ENCODE measurements around the gene RHOT1. TPM values are rescaled to one million over a fixed set of nuclear protein-coding genes. Genes with fewer than 3 reads are reported as not detected.

Gene RHOT1
- total RNA-seq, 1 donor from 2014 or later: 76.4 TPM

DNA sequence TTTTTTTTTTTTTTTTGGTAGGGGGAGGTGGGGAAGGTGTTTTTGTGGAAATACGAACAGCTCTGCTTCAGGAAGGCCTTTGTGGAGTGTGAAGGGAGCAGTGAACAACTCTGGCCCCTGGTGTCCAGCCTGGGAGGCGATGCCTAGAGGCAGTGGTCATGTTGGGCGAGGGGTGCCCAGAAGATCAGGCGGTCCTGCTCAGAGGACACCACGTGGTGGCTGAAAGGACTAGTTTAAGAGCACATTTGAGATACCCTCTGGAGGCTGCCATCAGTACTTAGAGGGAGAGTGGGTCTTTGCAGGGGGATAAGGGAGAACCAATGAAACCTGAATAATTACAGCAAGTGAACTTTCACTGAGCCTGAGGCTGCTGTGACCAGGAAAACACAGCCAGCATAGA is 40.1 kb upstream of the RHOT1 start:
- Histone ChIP-seq H3K9me3 (ENCODE audit: low read depth) (no peaks in the 10 kb centered on the region), H3K4me3 (no peak overlapping the region), H3K79me2 (ENCODE audit: low read depth) (no peaks in the 10 kb centered on the region), H3K27ac (no peak overlapping the region), H3F3A (ENCODE audit: low read depth) (peaks cover 6% of the 10 kb centered on the region), H3K4me2 (no peak overlapping the region), H3K36me3 (no peaks in the 10 kb centered on the region), H3K4me1 (peaks cover 17% of the 10 kb centered on the region), H2AFZ (replicated peaks) (no peak overlapping the region), H3K9ac (no peak overlapping the region), H4K20me1 (ENCODE audit: low read depth) (no peaks in the 10 kb centered on the region), H3K27me3 (no peaks in the 10 kb centered on the region)
- Mint-ChIP-seq H3K27ac (peak overlapping the region; percentile 82), H3K4me3 (peak overlapping the region; percentile 21), H3K36me3 (no peaks in the 10 kb centered on the region), H3K27me3 (ENCODE audit: insufficient read depth, low read depth) (no peaks in the 10 kb centered on the region), H3K4me1 (peaks cover 28% of the 10 kb centered on the region), H3K9me3 (no peaks in the 10 kb centered on the region)
- no peak for TF ChIP-seq EZH2 (IDR thresholded peaks at IDR 0.05)
- no peak for TF ChIP-seq EZH2phosphoT487 (IDR thresholded peaks at IDR 0.05)
- no peak for TF ChIP-seq CTCF (IDR thresholded peaks at IDR 0.05)
- no peak for DNase-seq (ENCODE audit: low spot score)

DNA sequence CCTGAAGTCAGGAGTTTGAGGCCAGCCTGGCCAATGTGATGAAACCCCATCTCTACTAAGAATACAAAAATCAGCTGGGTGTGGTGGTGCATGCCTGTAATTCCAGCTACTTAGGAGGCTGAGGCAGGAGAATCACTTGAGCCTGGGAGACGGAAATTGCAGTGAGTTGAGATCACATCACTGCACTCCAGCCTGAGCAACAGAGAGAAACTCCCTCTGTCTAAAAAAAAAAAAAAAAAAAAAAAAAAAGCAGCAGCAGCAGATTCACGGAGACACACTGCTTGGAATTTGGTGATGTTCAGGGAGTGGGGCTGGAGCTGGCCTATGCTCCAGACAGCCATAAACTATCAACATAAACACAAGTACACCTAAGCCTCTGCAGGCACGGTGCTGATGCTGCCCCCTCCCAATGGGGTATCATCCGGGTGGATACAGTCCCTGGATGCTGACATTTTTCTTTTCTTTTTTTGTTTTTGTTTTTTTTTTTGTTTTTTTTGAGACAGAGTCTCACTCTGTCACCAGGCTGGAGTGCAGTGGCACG is 39.6 kb upstream of the RHOT1 start:
- Mint-ChIP-seq H3K27ac (no peak overlapping the region), H3K9me3 (no peaks in the 10 kb centered on the region), H3K4me1 (peaks cover 28% of the 10 kb centered on the region), H3K36me3 (no peaks in the 10 kb centered on the region), H3K27me3 (ENCODE audit: insufficient read depth, low read depth) (no peaks in the 10 kb centered on the region), H3K4me3 (no peak overlapping the region)
- H3K4me2 ChIP-seq: no peak overlapping the region
- H2AFZ ChIP-seq (replicated peaks): no peak overlapping the region
- H3K9ac ChIP-seq: no peak overlapping the region
- no peak overlapping the region for H3K27ac ChIP-seq
- H4K20me1 ChIP-seq (ENCODE audit: low read depth): no peaks in the 10 kb centered on the region
- no peaks in the 10 kb centered on the region for H3K36me3 ChIP-seq
- H3K4me1 ChIP-seq: peaks cover 17% of the 10 kb centered on the region
- H3K9me3 ChIP-seq (ENCODE audit: low read depth): no peaks in the 10 kb centered on the region
- H3K79me2 ChIP-seq (ENCODE audit: low read depth): no peaks in the 10 kb centered on the region
- H3K4me3 ChIP-seq: no peak overlapping the region
- TF ChIP-seq EZH2phosphoT487 (IDR thresholded peaks at IDR 0.05) (no peak), CTCF (IDR thresholded peaks at IDR 0.05) (no peak), EZH2 (IDR thresholded peaks at IDR 0.05) (no peak)
- DNase-seq (ENCODE audit: low spot score): no peak
- H3F3A ChIP-seq (ENCODE audit: low read depth): peaks cover 6% of the 10 kb centered on the region
- H3K27me3 ChIP-seq: no peaks in the 10 kb centered on the region

- no peaks in the 10 kb centered on the region for H3K36me3 ChIP-seq
- no peak overlapping the region for H3K9ac ChIP-seq
- H3K27ac Mint-ChIP-seq: no peak overlapping the region
- H3K4me1 Mint-ChIP-seq: peaks cover 29% of the 10 kb centered on the region
- no peaks in the 10 kb centered on the region for H3K79me2 ChIP-seq (ENCODE audit: low read depth)
- peak; percentile 41 for DNase-seq (ENCODE audit: low spot score)
- no peak overlapping the region for H3K4me3 Mint-ChIP-seq
- no peak overlapping the region for H2AFZ ChIP-seq (replicated peaks)
- peaks cover 6% of the 10 kb centered on the region for H3F3A ChIP-seq (ENCODE audit: low read depth)
- H3K4me1 ChIP-seq: peaks cover 17% of the 10 kb centered on the region
- TF ChIP-seq EZH2phosphoT487 (IDR thresholded peaks at IDR 0.05): no peak
- no peak for TF ChIP-seq CTCF (IDR thresholded peaks at IDR 0.05)
- no peak for TF ChIP-seq EZH2 (IDR thresholded peaks at IDR 0.05)
- H3K27ac ChIP-seq: no peak overlapping the region
- H3K4me3 ChIP-seq: no peak overlapping the region
- no peaks in the 10 kb centered on the region for H3K27me3 Mint-ChIP-seq (ENCODE audit: insufficient read depth, low read depth)
- H3K27me3 ChIP-seq: no peaks in the 10 kb centered on the region
- H4K20me1 ChIP-seq (ENCODE audit: low read depth): no peaks in the 10 kb centered on the region
- no peaks in the 10 kb centered on the region for H3K36me3 Mint-ChIP-seq
- no peaks in the 10 kb centered on the region for H3K9me3 Mint-ChIP-seq
- H3K4me2 ChIP-seq: no peak overlapping the region
- no peaks in the 10 kb centered on the region for H3K9me3 ChIP-seq (ENCODE audit: low read depth)
Observed at GRCh38 chr17:32103476-32104113, 38.7 kb upstream of the RHOT1 start.

All from neural progenitor cell (in vitro differentiated cells).